UCSD-AML1 (cell line): ENCODE measurements around the gene AKAP6.

Experiments
- DNase-seq: peaks from one replicate; lab custom pipeline; 2025; ENCODE audit not compliant: unreplicated experiment; lab: John Stamatoyannopoulos, UW

The AKAP6 gene

DNA sequence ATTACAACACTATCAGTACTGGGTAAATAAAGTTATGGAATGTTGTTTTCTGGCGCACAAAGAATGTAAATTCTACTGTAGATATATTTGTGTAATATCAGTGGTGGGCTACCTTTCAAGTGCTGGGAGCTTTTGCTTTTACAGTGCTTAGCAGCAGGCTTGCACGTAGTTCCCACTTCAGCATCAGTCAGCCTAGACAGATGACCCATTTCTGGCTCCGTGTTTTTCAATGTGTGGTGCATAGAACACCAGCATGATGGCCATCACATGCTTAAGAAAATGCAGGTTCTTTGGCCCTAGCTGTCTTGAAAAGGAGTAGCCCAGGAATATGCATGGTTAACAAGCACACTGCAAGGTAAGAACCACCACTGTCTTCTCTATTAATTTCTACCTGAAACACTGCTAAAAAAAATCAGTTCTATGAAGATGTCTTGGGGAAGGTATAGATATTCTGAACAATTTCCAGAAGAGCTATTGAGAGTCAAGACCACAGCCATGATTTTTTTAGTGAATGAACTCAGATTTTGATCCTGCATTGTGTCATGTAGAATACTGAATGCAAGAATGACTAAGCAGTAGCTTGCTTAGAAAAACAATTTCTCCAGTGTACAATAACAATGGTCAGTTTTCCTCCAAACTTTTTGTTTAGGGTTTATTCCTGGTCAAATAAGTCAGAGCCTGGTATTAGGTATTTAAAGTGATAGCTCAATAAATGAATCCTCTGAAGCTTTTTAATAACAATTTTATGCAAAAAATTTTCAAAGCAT lies 195.7 kb downstream of the AKAP6 start:
- no peak for DNase-seq

DNA sequence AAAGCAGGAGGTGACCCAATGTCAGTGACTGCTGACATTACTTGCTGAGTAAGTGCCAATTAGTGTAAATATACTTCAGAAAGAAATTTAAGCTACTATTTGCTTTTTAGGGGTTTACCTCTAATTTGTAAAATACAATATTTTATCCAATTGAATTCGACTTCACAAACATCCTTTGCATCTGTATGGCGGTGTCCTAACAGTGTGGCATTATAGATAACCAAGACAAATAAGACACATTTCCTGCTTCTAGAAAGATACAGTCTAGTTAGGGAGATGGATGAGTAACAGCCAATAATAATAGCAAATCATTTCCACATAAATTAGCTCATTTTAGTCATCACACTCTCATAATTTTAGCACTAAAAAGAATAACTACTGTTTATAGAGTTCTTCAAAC lies 196.5 kb downstream of the AKAP6 start:
- no peak for DNase-seq

DNA sequence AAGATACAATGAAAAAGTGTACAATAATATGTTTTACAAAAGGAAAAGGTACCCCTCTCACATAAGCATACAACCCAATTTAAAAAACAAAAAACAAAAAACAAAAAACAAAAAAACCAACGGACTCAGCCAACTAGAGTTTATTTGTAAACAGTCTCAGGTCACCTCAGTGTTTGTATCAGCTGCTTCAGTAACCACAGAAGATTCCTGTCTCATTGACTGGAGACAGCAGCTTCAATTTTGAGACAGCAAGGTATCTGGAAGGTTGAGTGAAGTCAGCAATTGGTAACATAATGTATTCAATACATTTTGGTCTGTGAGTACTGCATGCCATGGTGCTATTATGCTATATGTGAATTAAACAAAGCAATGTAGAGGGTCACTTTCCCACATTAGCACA lies 201.7 kb downstream of the AKAP6 start:
- DNase-seq, result no peak

DNA sequence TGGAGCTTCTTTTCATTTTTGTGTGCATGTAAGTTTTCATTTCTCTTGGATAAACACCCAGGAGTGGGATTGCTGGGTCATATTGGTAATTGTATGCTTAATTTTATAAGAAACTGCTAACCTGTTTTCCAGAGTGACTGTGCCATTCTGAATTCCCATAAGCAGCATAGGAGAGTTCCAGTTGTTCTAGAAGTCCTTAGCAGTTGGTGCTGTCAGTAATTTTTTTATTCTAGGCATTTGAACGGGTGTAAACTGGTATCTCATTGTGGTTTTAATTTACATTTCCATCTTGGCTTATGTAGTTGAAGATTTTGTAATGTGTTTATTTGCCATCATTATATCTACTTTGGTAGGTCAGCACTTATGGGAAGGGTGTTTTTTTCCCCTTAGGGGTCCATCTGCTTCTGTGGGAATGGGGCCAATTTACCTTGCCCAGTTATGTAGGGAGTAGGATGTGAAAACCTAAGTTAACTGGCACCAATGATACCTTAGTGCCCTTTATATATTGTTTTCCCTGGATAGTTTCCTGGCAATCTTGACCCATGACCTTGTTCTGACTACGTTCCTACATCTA lies 202.9 kb downstream of the AKAP6 start:
- no peak for DNase-seq

DNA sequence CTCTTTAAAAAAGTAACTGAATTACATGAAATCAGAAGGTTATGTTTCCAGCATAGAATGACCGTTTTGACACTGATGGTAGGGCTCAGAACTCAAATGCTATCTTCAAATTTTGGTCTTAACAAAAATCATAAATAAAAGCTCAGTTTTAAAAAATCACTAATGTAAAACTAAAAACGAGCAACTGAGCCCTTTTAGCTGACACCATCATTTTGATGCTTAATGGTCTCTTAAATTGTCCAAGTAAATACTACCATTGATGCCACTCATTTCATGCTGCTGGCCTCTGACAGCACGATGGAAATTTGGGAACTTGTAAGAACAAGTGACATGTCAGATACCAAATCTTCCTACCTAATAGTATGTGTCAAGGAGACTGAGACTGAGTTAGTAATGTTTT lies 205.0 kb downstream of the AKAP6 start:
- no peak for DNase-seq

DNA sequence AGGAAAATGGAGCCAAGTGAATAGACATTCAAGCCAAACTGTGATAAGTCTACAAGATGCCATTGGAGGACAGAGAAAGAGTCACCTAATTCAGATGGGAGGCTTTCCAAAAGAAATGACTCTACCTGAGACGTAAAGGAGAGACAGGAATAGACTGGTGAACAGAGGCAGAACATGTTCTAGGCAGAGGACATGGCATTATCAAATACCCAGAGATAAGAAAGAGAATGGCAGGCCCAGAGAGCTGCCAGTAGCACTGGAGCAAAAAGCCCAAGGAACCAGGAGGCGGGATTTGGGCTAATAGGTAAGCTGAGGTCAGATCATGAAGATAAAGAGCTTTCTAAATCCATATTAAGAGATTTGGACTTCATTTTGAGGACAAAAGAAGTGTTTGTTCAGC lies 207.1 kb downstream of the AKAP6 start:
- DNase-seq, result no peak

DNA sequence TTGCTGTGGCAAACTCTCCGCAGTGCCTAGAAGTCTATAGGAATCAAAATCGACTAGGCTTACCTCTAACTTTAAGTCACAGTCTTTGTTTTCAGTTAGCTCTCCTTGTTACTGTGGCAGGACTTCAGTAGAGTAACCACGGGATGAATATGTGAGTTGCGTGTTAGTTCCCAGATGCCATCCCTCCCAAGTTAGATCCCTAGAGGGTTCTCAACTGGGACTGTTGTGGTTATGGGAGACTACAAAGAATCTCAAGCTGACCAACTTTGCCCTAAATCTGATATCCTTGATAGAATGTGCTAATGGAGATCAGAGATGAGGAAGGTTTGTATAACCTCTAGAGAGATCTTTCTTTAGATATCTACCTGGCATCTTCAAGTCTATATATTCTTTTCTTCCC lies 208.1 kb downstream of the AKAP6 start:
- no peak for DNase-seq

DNA sequence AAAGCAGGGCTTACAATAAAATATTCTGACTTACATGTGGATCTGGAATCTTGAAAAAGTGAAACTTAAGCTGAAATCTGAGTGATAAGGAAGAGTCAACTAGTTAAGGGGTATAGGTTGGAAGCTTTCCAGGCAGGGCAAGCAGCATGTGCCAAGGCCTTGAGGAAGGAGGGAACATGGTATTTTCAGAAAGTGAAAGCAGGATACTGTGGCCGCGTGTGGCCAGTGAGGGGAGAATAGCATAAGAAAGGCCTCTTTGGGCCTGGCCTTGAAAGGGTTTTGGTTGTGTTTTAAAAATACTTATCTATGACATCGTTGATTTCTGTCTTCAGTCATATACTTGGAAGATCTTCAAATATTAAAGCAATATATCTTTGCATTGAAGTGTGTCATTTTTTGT lies 213.4 kb downstream of the AKAP6 start:
- no peak for DNase-seq

DNA sequence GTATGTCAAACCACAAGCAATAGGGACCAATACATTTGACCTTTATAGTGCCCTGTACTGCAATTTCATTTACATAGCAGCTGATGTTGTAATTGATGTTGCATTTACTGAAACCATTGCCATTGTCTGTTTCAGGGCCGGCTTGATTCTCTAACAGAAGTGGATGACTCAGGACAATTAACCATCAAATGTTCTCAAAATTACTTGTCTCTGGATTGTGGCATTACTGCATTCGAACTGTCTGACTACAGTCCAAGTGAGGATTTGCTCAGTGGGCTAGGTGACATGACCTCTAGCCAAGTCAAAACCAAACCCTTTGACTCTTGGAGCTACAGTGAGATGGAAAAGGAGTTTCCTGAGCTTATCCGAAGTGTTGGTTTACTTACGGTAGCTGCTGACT lies 216.0 kb downstream of the AKAP6 start:
- DNase-seq, result no peak

DNA sequence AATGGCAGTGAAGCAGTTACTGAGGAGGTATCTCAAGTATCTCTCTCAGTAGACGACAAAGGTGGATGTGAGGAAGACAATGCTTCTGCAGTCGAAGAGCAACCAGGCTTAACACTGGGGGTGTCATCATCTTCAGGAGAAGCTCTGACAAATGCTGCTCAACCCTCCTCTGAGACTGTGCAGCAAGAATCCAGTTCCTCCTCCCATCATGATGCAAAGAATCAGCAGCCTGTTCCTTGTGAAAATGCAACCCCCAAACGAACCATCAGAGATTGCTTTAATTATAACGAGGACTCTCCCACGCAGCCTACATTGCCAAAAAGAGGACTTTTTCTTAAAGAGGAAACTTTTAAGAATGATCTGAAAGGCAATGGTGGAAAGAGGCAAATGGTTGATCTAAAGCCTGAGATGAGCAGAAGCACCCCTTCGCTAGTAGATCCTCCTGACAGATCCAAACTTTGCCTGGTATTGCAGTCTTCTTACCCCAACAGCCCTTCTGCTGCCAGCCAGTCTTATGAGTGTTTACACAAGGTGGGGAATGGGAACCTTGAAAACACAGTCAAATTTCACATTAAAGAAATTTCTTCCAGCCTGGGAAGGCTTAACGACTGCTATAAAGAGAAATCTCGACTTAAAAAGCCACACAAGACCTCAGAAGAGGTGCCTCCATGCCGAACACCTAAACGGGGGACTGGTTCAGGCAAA lies 216.6 kb downstream of the AKAP6 start:
- DNase-seq, result no peak

DNA sequence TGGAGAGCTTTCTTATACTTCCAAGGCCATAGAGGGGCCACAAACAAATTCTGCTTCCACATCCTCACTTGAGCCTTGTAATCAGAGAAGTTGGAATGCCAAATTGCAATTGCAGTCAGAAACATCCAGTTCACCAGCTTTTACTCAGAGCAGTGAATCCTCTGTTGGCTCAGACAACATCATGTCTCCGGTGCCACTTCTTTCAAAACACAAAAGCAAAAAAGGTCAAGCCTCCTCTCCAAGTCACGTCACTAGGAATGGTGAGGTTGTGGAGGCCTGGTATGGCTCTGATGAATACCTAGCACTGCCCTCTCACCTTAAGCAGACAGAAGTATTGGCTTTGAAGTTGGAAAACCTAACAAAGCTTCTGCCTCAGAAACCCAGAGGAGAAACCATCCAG lies 217.1 kb downstream of the AKAP6 start:
- no peak for DNase-seq

DNA sequence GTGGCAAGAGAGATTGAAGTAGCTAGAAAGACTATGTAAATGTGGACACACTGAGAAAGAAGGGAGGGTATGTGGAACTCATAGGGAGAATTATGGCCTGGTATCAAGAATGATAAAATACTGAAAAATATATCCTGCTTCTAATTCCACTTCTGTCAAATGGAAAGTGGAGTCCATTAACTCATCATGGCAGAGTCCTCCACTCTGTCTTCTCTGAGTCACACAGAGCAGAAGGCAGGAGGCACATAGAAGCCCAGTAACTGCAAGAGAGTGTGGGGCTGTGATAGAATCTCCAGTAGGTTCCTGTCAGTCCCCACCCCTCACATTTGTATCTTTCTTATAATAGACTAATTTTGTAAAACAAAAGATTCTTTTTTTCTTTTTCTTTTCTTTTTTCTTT lies 223.7 kb downstream of the AKAP6 start:
- DNase-seq, result no peak

DNA sequence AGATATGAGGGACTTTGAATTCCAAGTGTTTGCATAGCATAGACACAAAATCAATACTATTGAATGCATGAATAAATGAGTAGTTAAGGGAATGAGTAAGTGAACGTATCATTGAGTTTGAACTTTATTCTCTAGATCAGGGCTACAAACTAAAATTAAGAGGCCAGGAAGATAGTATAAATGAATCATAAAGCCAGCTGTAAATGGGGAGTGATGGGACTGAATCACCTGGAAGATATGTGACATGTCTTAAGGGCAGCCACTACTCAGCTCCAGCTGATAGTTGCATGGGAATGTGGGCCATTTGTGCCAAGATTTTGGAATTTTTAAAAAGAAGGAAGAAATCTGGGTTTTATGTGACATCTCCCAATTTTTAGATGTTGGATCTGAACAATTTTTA lies 229.9 kb downstream of the AKAP6 start:
- DNase-seq, result no peak

DNA sequence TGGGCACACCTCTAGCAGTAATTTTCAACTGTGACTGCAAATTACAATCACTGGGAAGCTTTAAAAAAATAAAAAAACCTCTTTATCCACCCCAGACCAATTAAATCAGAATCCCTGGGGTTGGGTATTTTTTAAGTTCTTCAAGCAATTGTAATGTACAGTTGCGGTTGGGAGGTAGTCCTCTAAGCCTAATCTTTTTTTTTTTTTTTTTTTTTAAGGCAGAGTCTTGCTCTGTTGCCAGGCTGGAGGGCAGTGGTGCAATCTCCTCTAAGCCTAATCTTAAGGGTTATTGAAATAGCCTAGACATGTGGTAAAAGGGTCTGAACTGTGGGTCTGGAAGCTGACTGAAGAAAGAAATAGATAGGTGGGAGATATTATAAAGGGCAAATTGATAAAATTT lies 230.5 kb downstream of the AKAP6 start:
- no peak for DNase-seq

DNA sequence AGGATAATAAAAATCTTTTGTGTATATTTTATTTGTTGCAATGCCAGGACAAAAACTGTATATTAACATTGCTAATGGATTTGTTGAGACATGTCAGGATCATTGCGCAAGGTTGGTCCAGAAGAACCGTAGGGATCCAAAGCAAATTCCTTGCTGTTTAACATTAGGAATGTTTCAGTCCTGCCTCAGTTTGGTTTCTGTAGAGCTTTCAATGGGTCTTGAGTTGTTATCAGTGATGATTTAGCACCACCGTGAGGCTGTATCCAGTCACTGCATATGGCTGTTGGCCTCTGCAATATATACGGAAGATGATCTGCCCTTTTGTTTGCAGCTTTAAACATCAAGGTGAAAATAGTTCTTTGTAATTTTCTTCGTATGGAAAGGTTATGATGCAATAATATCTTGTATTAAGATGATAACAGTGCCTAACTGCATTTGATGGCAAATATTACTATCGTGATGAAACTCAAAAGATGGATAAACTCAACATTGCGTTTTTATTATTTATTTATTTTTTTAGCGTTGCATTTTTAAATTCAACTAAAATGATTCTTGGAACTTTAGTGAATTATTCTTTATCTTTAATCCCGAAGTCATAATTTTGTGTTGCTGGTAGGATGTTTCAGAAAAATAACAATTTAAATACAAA lies 231.2 kb downstream of the AKAP6 start:
- peak; percentile 6 for DNase-seq

DNA sequence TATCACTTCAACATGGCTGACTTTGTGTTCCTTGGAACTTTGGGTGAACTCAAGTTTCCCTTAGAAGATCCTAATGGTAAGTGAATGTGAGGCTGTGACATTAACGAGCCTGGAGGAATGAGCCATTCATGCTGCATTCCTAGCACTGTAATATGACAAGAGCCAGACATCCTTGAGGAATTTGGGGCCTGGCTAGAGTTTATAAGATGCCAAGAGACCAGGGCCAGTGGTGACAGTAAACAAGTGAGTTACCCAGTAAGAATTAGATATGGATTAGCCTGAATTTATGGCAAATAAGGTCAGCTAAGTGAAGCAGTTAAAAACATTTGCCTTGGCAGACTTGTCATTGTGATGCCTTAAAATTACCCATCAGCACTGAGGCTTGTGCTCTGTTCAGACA lies 232.4 kb downstream of the AKAP6 start:
- no peak for DNase-seq

DNA sequence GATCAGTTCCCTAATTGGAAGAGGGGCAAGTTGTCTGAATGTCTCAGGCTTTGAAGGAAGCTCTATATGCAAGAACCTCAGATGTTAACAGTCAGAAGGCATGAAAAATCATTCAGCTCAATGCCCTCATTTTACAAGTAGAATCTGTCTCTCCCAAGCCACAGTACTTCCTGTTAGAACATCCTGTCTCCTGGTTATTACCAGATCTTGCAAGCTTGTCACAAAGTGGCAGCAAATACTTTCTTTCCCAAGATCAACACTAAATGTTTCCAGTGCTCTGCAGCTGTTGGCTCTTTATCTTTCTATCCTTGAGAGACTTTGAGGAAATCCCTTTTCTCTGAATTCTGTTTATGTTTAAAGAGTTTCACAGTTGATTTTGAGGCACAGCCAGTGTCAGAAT lies 235.5 kb downstream of the AKAP6 start:
- no peak for DNase-seq

DNA sequence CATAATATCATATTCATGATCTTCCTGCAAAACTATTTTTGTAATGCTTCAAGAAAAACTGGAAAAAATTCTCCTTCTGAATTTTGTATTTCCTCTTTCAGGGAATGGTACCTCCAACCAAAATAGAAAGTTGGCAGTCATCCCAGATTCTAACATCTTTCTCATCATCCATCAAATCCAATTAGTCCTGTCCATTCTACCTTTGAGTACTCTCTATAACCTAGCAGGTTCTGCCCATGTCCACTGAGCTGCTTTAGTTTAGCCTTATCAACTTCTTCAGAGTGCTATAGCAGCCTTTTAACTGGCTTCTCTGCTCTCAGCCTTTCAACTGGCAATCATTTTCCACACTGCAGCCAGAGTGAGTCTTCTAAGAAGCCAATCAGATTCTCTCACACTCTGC lies 236.2 kb downstream of the AKAP6 start:
- no peak for DNase-seq

DNA sequence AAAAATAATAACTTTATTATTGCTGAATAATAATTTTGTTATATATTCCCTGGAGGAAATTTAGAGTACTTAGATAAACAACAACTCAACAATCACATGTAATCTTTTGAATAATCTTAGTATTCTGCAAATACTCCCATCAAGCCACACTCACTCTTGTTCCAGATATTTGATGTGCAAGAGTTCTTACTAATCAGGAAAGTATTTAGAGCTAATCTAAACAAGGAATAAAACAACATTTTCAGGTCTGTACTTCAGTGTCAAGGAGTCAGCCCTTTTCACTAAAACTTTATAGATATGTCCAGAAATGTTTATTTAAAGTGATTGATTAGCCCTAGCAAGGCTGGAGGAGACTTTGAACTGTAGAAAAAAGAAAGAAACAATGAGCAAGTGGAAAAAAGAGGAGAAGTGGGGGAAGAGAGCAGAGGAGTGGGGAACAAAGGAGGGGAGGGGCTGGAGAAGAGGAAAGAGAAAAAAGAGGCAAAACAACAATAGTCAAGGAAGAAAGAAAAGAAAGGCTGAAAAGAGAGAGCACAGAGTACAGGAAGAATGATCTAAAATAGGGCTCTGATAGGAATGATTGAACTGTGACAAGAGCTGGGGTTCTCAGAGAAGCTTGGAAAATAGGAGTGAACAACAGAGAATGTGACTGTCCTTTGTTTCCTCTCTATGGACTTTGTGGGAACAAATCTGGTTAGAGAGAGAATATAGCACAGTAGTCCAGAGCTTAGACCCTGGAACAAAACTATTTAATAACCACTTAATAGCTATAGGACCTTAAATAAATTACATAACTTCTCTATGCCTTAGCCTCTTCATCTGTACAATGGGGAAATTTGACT lies 238.7 kb downstream of the AKAP6 start:
- no peak for DNase-seq

DNA sequence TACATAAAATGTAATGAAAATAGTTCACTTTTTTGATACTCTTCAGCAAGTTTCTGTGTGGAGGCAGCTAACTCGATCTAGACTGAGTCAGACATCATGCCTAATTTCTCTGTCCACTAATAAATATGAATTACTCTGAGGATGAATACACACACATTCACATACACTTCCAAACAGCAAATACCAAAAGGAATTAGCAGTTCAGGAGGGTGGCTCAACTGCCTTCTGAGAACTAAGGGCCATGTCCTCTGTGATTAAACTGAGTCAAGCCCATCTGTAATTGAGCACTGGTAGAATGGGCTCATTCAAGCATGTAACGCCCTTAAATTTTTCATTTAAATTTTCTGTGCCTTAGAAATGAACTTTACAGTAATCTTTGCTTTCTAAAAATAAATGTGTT lies 242.5 kb downstream of the AKAP6 start:
- no peak for DNase-seq
